Stimulated activated CD4-positive, alpha-beta T cell treated with anti-CD3 and anti-CD28 coated beads, Interleukin-4, amount 100 ng/mL, for 1 hour (primary cell): ENCODE data around the gene OR2M4.
"Not testable (repeated sequence)": the region's sequence is repeated elsewhere in the genome, so short reads cannot be mapped to it uniquely, and the experiment has no call there.

ENCODE experiments used
- DNase-seq: peaks from one replicate; pipeline ENCODE4 v3.0.0-alpha.2; 2020

The OR2M4 gene

GRCh38 chr1:248231117-248231516 is at the start of gene OR2M4:
Gene OR2M4, plus strand, starts transcription at chr1:248231417. Its CDS starts 7,512 bp downstream, at chr1:248238929.
- DNase-seq, result no peak

GRCh38 chr1:248183996-248184395 is 47.2 kb upstream of the OR2M4 start:
- DNase-seq, result no peak

GRCh38 chr1:248187363-248187762 is 43.9 kb upstream of the OR2M4 start:
- DNase-seq, result no peak

GRCh38 chr1:248189026-248189425 is 42.2 kb upstream of the OR2M4 start:
- DNase-seq, result no peak

- DNase-seq, result no peak
Measured at GRCh38 chr1:248194117-248194516, 37.1 kb upstream of the OR2M4 start.

GRCh38 chr1:248196965-248197364 is 34.3 kb upstream of the OR2M4 start, which contains the start of gene OR2M3:
Gene OR2M3, plus strand, starts transcription at chr1:248197265. Its CDS starts 5,803 bp downstream, at chr1:248203068.
- no peak for DNase-seq

- no peak for DNase-seq
Measured at GRCh38 chr1:248215880-248216279, 15.3 kb upstream of the OR2M4 start.

- DNase-seq, result no peak
Measured at GRCh38 chr1:248225537-248225936, 5.7 kb upstream of the OR2M4 start.

- DNase-seq, result no peak
Measured at GRCh38 chr1:248229360-248229908, 1.8 kb upstream of the OR2M4 start.

GRCh38 chr1:248239478-248239877 is 8.3 kb downstream of the OR2M4 start:
- DNase-seq, result no peak

GRCh38 chr1:248243204-248243603 is 12.0 kb downstream of the OR2M4 start:
- DNase-seq, result no peak

- DNase-seq, result not testable (repeated sequence)
Measured at GRCh38 chr1:248259309-248259708, 28.1 kb downstream of the OR2M4 start.

- no peak for DNase-seq
Measured at GRCh38 chr1:248268178-248268577, 37.0 kb downstream of the OR2M4 start.

- DNase-seq, result not testable (repeated sequence)
Measured at GRCh38 chr1:248273225-248273624, 42.0 kb downstream of the OR2M4 start.

- DNase-seq, result no peak
Measured at GRCh38 chr1:248277876-248278275, 46.7 kb downstream of the OR2M4 start, which contains the start of gene OR2T33. Gene OR2T33, minus strand, starts transcription at chr1:248277976. Its CDS starts 4,162 bp downstream, at chr1:248273814.

- no peak for DNase-seq
Measured at GRCh38 chr1:248288391-248288790, 57.2 kb downstream of the OR2M4 start.
